ENCODE results near the gene CTNNA3. TPM values are rescaled to one million over a fixed set of nuclear protein-coding genes. Genes with fewer than 3 reads are reported as not detected.

The CTNNA3 gene
- total RNA-seq, 2 donors from 2014 or later: 20.3 to 23.8 TPM

GRCh38 chr10:66941491-66941890, 754.5 kb downstream of the CTNNA3 start:
- Histone ChIP-seq H3K27ac (no peak overlapping the region), H3K27me3 (no peaks in the 10 kb centered on the region), H3K36me3 (no peaks in the 10 kb centered on the region), H3K4me1 (no peaks in the 10 kb centered on the region), H3K9me3 (no peaks in the 10 kb centered on the region), H3K4me3 (no peak overlapping the region)
- TF ChIP-seq, protein P1, sequence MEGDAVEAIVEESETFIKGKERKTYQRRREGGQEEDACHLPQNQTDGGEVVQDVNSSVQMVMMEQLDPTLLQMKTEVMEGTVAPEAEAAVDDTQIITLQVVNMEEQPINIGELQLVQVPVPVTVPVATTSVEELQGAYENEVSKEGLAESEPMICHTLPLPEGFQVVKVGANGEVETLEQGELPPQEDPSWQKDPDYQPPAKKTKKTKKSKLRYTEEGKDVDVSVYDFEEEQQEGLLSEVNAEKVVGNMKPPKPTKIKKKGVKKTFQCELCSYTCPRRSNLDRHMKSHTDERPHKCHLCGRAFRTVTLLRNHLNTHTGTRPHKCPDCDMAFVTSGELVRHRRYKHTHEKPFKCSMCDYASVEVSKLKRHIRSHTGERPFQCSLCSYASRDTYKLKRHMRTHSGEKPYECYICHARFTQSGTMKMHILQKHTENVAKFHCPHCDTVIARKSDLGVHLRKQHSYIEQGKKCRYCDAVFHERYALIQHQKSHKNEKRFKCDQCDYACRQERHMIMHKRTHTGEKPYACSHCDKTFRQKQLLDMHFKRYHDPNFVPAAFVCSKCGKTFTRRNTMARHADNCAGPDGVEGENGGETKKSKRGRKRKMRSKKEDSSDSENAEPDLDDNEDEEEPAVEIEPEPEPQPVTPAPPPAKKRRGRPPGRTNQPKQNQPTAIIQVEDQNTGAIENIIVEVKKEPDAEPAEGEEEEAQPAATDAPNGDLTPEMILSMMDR (IDR thresholded peaks at IDR 0.05): no peak
- DNase-seq (ENCODE audit: low spot score): no peak

DNA sequence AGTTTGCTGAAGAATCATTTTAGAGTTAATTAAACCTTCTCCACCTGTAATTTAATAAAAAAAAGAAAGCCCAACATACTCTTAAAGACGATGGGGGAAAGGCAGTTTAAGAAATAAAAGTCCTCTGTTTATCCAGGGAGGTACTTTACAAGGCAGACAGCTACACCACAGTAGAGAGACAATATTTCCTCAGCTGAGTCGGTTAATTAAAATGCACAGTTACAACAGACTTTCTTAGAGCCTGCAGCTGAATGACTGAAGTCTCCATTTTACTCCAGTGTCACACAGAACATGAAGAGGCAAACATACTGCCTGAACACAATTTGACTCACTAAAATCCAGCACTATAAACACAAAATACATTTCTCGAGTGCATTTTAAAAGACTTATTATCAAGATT, 755.0 kb downstream of the CTNNA3 start:
- no peak for DNase-seq (ENCODE audit: low spot score)
- Histone ChIP-seq H3K27ac (no peak overlapping the region), H3K4me1 (no peaks in the 10 kb centered on the region), H3K4me3 (no peak overlapping the region), H3K36me3 (no peaks in the 10 kb centered on the region), H3K27me3 (no peaks in the 10 kb centered on the region), H3K9me3 (no peaks in the 10 kb centered on the region)
- TF ChIP-seq, protein P1 (IDR thresholded peaks at IDR 0.05): no peak

GRCh38 chr10:66934711-66935110, 761.3 kb downstream of the CTNNA3 start:
- Histone ChIP-seq H3K4me1 (no peaks in the 10 kb centered on the region), H3K27ac (no peak overlapping the region), H3K27me3 (no peaks in the 10 kb centered on the region), H3K36me3 (no peaks in the 10 kb centered on the region), H3K4me3 (no peak overlapping the region), H3K9me3 (no peaks in the 10 kb centered on the region)
- TF ChIP-seq, protein P1 (IDR thresholded peaks at IDR 0.05): no peak
- no peak for DNase-seq (ENCODE audit: low spot score)

DNA sequence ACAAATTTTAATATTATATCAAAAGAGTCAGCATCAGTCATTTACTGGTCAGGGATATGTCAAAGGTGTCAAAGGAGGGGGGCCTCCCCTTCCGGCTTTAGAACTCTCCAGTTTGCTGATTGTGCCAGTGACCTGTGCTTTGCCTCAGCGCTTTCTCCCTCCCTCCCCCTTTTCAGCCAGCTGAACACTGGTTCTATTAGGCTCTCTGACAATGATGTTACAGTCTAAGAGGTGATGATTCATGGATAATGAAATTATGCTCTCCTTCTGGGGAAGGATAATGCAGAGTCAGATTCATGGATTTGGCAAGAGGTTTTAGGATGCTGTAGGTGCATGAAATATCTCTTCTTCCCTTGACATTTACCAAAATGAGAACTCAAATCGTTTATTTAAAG, 764.0 kb downstream of the CTNNA3 start:
- H3K36me3 ChIP-seq: no peaks in the 10 kb centered on the region
- TF ChIP-seq, protein P1 (IDR thresholded peaks at IDR 0.05): no peak
- H3K27me3 ChIP-seq: peaks cover 0 to 5% of the 10 kb centered on the region in 2 donors
- no peak overlapping the region for H3K27ac ChIP-seq
- H3K9me3 ChIP-seq: no peaks in the 10 kb centered on the region
- no peak overlapping the region for H3K4me3 ChIP-seq
- DNase-seq (ENCODE audit: low spot score): no peak
- H3K4me1 ChIP-seq: no peaks in the 10 kb centered on the region

DNA sequence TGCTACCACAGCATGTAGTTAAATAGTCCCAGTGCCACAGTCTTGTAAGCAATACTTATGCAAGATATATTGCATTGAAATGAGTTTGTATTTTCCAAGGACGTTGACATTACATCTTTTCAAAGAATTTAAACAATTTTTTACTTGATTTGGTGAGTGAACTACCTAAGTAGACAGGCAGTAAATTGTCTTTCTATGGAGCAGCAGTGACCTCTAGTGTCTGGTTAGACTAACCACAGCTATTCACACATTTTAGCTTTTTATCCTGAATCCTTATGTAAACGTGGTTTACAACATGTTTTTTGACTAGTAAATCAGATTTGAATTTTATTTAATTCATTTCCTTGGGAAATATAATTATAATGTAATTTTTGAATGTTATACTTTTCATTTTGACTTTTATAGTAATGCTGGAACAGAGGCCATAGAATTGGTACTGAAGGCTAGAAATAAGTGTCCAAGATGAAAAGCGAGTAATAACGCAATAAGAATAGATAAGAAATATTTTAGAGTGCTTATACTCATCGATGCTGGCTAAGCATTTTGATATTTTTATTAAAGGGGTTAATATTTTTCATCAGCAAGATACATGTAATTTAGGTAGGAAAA, 764.6 kb downstream of the CTNNA3 start:
- DNase-seq (ENCODE audit: low spot score): no peak
- Histone ChIP-seq H3K27me3 (peaks cover 0 to 5% of the 10 kb centered on the region in 2 donors), H3K4me3 (no peak overlapping the region), H3K4me1 (no peaks in the 10 kb centered on the region), H3K36me3 (no peaks in the 10 kb centered on the region), H3K9me3 (no peaks in the 10 kb centered on the region), H3K27ac (no peak overlapping the region)
- TF ChIP-seq, protein P1 (IDR thresholded peaks at IDR 0.05): peak; percentile 53 to 79

GRCh38 chr10:66929375-66929774, 766.6 kb downstream of the CTNNA3 start:
- TF ChIP-seq, protein P1 (IDR thresholded peaks at IDR 0.05): no peak
- no peaks in the 10 kb centered on the region for H3K9me3 ChIP-seq

More at GRCh38 chr10:66929375-66929774, 766.6 kb downstream of the CTNNA3 start:
- DNase-seq (ENCODE audit: low spot score): no peak
- H3K4me1 ChIP-seq: peaks cover 0 to 12% of the 10 kb centered on the region in 2 donors
- no peak overlapping the region for H3K27ac ChIP-seq
- H3K36me3 ChIP-seq: no peaks in the 10 kb centered on the region
- peaks cover 0 to 5% of the 10 kb centered on the region in 2 donors for H3K27me3 ChIP-seq
- H3K4me3 ChIP-seq: no peak overlapping the region

Data from right atrium auricular region (tissue), 2 donors.